NCI-H2227 (cell line): ENCODE data around the gene PRTFDC1.
"Not testable (repeated sequence)": the region's sequence is repeated elsewhere in the genome, so short reads cannot be mapped to it uniquely, and the experiment has no call there.

Source experiments
- DNase-seq: peaks from one replicate; lab custom pipeline; 2025; ENCODE audit not compliant: unreplicated experiment; lab: John Stamatoyannopoulos, UW

The PRTFDC1 gene

GRCh38 chr10:24952143-24952706 is at the start of gene PRTFDC1:
Gene PRTFDC1 (minus strand): TSS chr10:24952606. CDS start chr10:24952575, 31 bp downstream.
- DNase-seq = no peak

- no peak for DNase-seq
Measured at GRCh38 chr10:24998044-24998443, 45.6 kb upstream of the PRTFDC1 start.

GRCh38 chr10:24995072-24995471 is 42.7 kb upstream of the PRTFDC1 start:
- no peak for DNase-seq

- no peak for DNase-seq
Measured at GRCh38 chr10:24993237-24993958, 41.0 kb upstream of the PRTFDC1 start.

- DNase-seq = no peak
Measured at GRCh38 chr10:24992512-24993133, 40.2 kb upstream of the PRTFDC1 start.

- DNase-seq = no peak
Measured at GRCh38 chr10:24991298-24991697, 38.9 kb upstream of the PRTFDC1 start.

- no peak for DNase-seq
Measured at GRCh38 chr10:24989867-24990266, 37.5 kb upstream of the PRTFDC1 start.

GRCh38 chr10:24988831-24989640 is 36.6 kb upstream of the PRTFDC1 start:
- DNase-seq = no peak

- DNase-seq = no peak
Measured at GRCh38 chr10:24984906-24985305, 32.5 kb upstream of the PRTFDC1 start.

GRCh38 chr10:24983946-24984345 is 31.5 kb upstream of the PRTFDC1 start:
- DNase-seq = no peak

- no peak for DNase-seq
Measured at GRCh38 chr10:24983130-24983529, 30.7 kb upstream of the PRTFDC1 start.

- no peak for DNase-seq
Measured at GRCh38 chr10:24982319-24983112, 30.1 kb upstream of the PRTFDC1 start.

- no peak for DNase-seq
Measured at GRCh38 chr10:24981161-24981710, 28.8 kb upstream of the PRTFDC1 start.

- DNase-seq = no peak
Measured at GRCh38 chr10:24979685-24980084, 27.3 kb upstream of the PRTFDC1 start.

GRCh38 chr10:24974976-24975375 is 22.6 kb upstream of the PRTFDC1 start:
- DNase-seq = no peak

GRCh38 chr10:24973163-24973562 is 20.8 kb upstream of the PRTFDC1 start:
- no peak for DNase-seq

- DNase-seq = no peak
Measured at GRCh38 chr10:24971374-24971773, 19.0 kb upstream of the PRTFDC1 start.

- DNase-seq = no peak
Measured at GRCh38 chr10:24969841-24970281, 17.5 kb upstream of the PRTFDC1 start.

- not testable (repeated sequence) for DNase-seq
Measured at GRCh38 chr10:24968951-24969350, 16.5 kb upstream of the PRTFDC1 start.

GRCh38 chr10:24968349-24968748 is 15.9 kb upstream of the PRTFDC1 start:
- no peak for DNase-seq
